ENCODE results near the gene GRIFIN.

GRIFIN gene

DNA sequence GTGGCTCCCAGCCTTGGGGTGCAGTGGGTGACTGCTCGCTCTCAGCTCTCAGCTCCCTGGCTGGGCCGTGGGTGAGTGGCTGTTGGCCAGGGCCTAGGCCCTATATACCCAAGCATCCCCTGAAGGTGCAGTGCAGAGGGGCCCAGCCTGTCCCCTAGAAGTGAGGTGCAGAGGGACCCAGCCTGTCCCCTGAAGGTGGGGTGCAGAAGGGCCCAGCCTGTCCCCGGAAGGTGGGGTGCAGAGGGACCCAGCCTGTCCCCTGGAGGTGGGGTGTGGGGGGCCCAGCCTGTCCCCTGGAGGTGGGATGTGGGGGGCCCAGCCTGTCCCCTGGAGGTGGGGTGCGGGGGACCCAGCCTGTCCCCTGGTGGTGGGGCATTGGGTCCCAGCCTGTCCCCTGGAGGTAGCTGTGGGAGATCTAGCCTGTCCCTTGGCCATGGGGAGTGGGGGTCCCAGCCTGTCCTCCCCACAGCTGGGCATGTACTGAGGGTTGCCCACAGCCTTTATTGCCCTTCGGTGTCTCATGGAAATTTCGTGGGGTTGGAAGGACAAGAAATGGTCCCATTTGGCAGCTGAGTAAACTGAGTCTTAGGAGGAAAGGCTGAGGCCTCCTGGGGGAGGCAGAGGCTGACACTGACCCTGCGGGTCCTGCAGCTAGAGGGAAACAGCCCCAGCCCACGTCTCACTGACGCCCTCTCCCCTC is 25.9 kb upstream of the GRIFIN start:
- DNase-seq (ENCODE audit: low read depth, low spot score), result no peak
- CTCF ChIA-PET, result interaction anchor here (1.3 kb wide), 2 partner anchors 14 to 27 kb away, joined by 3 read pairs; no protein-coding TSS in a partner anchor
- TF ChIP-seq, protein P1, sequence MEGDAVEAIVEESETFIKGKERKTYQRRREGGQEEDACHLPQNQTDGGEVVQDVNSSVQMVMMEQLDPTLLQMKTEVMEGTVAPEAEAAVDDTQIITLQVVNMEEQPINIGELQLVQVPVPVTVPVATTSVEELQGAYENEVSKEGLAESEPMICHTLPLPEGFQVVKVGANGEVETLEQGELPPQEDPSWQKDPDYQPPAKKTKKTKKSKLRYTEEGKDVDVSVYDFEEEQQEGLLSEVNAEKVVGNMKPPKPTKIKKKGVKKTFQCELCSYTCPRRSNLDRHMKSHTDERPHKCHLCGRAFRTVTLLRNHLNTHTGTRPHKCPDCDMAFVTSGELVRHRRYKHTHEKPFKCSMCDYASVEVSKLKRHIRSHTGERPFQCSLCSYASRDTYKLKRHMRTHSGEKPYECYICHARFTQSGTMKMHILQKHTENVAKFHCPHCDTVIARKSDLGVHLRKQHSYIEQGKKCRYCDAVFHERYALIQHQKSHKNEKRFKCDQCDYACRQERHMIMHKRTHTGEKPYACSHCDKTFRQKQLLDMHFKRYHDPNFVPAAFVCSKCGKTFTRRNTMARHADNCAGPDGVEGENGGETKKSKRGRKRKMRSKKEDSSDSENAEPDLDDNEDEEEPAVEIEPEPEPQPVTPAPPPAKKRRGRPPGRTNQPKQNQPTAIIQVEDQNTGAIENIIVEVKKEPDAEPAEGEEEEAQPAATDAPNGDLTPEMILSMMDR (IDR thresholded peaks at IDR 0.05; ENCODE audit: insufficient read depth, low read length, missing control alignments), result no peak
- POLR2A ChIA-PET, result no interaction called here
- H3K4me3 ChIP-seq (ENCODE audit: low read depth, low read length), result no peak overlapping the region

DNA sequence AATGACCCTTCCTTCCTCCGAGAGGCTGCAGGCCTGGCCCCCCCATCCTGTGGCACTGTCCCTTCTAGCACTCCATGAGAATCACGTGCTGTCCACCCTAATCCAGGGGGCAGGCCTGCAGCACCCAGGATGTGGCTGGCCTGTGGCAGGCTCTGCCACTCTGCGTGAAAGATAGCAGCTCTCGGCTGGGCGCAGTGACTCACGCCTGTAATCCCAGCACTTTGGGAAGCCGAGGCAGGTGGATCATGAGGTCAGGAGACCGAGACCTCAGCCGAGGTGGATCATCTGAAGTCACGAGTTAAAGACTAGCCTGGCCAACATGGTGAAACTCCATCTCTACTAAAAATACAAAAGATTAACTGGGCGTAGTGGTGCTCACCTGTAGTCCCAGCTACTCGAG is 24.5 kb upstream of the GRIFIN start:
- TF ChIP-seq, protein P1 (IDR thresholded peaks at IDR 0.05; ENCODE audit: insufficient read depth, low read length, missing control alignments), result no peak
- CTCF ChIA-PET, result no interaction called here

DNA sequence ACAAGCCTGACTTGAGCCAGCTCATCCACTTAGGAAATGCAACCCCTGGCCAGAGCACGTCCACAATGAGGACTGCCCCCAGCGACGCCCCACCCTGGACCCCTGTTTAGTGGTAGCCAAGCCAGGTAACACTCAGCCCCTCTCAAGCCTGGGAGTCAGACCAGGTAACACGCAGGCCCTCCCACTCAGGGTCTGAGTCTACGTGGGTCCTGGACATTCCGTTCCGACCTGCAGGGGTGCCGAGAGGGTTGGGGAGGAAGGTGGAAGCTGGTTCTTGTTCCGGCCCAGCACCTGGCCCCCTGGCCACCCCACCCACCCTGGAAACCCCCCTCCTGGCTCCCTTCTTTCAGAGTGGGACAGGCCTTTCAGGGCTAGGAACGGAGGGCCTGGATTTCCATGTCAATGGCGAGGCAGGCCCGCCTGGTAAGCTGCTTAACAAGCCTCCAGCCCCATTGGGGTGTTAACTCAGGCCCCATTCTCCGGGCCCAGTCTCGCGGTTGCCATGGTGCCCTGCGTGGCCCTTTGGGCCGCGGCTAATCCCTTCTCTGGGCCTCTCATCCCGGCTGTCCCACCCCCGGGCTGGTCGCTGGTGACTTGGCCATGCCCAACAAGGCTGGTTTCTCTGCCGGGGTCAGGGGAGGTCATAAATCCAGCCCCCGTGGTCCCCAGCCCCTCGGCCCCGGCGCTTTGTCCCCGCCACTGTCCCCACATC is 23.7 kb upstream of the GRIFIN start:
- ChIA-PET POLR2A (no interaction called here), CTCF (interaction anchor here (1.2 kb wide), 1 partner anchor 48 kb away, joined by 3 read pairs; no protein-coding TSS in a partner anchor)
- DNase-seq (ENCODE audit: low read depth, low spot score), result no peak
- no peak overlapping the region for H3K4me3 ChIP-seq (ENCODE audit: low read depth, low read length)
- TF ChIP-seq, protein P1 (IDR thresholded peaks at IDR 0.05; ENCODE audit: insufficient read depth, low read length, missing control alignments), result no peak

More for the DNA sequence above, 24.5 kb upstream of the GRIFIN start:
- no peak for DNase-seq (ENCODE audit: low read depth, low spot score)
- POLR2A ChIA-PET, result no interaction called here
- H3K4me3 ChIP-seq (ENCODE audit: low read depth, low read length), result no peak overlapping the region

DNA sequence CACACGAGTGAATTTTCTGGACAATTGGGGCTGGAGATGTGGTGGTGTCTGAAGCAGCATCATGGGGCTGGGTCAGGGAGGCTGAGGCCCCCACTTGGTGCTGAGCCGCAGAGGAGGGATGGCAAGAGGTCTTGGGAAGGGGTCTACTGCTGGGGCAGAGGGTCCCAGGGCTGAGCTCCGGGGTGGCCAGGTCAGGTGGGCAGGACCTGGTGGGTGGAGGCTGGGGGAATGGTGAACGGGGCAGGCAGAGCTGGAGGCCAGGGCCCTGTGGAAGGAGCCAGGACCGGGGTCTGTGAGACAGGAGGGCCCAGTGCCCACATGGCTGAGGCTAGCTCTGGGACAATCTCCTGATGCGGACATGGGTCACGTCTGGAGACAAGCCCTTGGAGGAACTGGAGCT is 23.0 kb upstream of the GRIFIN start:
- POLR2A ChIA-PET, result no interaction called here

DNA sequence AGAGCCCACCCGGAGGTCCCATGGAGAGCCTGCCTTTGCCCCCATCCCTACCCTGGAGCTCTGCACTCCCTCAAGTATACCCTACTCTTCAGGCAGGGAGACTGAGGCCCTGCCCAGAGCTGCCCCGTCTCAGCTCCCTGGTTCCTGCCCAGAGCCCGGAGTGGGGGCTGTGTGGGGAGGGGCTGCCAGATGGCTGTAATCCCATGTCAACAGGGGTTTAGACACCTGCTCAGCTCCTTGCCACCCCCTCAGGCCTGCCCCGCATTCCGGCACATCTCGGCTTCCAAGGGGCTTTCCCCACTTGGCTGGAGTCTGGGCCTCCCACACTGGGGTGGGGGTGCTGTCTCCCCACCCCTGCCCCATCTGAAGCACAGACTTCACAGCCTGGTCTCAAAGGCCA is 22.5 kb upstream of the GRIFIN start:
- H3K4me3 ChIP-seq (ENCODE audit: low read depth, low read length), result no peak overlapping the region
- no peak for DNase-seq (ENCODE audit: low read depth, low spot score)
- ChIA-PET CTCF (interaction anchor here (1.1 to 1.2 kb wide), 2 partner anchors 21 to 30 kb away, joined by 5 read pairs; no protein-coding TSS in a partner anchor), POLR2A (no interaction called here)
- TF ChIP-seq, protein P1 (IDR thresholded peaks at IDR 0.05; ENCODE audit: insufficient read depth, low read length, missing control alignments), result no peak

More for the DNA sequence above, 23.0 kb upstream of the GRIFIN start:
- TF ChIP-seq, protein P1 (IDR thresholded peaks at IDR 0.05; ENCODE audit: insufficient read depth, low read length, missing control alignments), result no peak
- DNase-seq (ENCODE audit: low read depth, low spot score), result no peak
- CTCF ChIA-PET, result interaction anchor here (1.2 kb wide), 1 partner anchor 48 kb away, joined by 3 read pairs; no protein-coding TSS in a partner anchor
- H3K4me3 ChIP-seq (ENCODE audit: low read depth, low read length), result no peak overlapping the region
